Peyer's patch (tissue), 4 donors: Measurements from ENCODE around the gene EGLN3.
"Not testable (repeated sequence)": the region's sequence is repeated elsewhere in the genome, so short reads cannot be mapped to it uniquely, and the experiment has no call there.

Experiments
- POLR2A ChIP-seq, 2 donors: fragments of 450-650 bp; IDR thresholded peaks; one replicate each; pipeline ENCODE4 v1.5.1; 2017; ENCODE audit warnings: antibody characterized with exemption in 2 of 2, mild to moderate bottlenecking in 2 of 2, moderate library complexity in 2 of 2
- TF ChIP-seq, protein P1 (sequence below), 6 experiments: fragments of 450-650 bp in 4 of 6; fragments of 200-600 bp in 2 of 6; sonication (generic) in 1 of 6; IDR thresholded peaks; one replicate each; pipeline ENCODE4 v1.5.1; 2017 to 2019; ENCODE audit warnings: antibody characterized with exemption in 6 of 6, mild to moderate bottlenecking in 3 of 6, moderate library complexity in 1 of 6

DNA sequence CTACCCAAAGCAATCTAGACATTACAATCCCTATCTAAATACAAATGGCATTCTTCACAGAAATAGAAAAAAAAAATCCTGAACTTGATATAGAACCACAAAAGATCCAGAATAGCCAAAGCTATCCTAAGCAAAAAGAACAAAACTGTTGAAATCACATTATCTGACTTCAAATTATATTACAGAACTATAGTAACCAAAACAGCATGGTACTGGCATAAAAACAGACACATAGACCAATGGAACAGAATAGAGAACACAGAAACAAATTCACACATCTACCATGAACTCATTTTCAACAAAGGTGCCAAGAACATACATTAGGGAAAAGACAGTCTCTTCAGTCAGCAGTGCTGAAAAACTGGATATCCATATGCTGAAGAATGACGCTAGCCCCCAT is 19.0 kb upstream of the EGLN3 start:
- not testable (repeated sequence) for TF ChIP-seq POLR2A (IDR thresholded peaks at IDR 0.05)
- TF ChIP-seq, protein P1, sequence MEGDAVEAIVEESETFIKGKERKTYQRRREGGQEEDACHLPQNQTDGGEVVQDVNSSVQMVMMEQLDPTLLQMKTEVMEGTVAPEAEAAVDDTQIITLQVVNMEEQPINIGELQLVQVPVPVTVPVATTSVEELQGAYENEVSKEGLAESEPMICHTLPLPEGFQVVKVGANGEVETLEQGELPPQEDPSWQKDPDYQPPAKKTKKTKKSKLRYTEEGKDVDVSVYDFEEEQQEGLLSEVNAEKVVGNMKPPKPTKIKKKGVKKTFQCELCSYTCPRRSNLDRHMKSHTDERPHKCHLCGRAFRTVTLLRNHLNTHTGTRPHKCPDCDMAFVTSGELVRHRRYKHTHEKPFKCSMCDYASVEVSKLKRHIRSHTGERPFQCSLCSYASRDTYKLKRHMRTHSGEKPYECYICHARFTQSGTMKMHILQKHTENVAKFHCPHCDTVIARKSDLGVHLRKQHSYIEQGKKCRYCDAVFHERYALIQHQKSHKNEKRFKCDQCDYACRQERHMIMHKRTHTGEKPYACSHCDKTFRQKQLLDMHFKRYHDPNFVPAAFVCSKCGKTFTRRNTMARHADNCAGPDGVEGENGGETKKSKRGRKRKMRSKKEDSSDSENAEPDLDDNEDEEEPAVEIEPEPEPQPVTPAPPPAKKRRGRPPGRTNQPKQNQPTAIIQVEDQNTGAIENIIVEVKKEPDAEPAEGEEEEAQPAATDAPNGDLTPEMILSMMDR (IDR thresholded peaks at IDR 0.05), result not testable (repeated sequence)
